Ishikawa (cell line): ENCODE data around the gene SLC8A1.

Experiments
- CEBPB ChIP-seq: IDR thresholded peaks from 2 replicates; pipeline ENCODE4 v1.6.1; 2012
- CREB1 ChIP-seq: IDR thresholded peaks from 2 replicates; pipeline ENCODE4 v1.6.1; 2012; ENCODE audit warnings: low read depth
- EGR1 ChIP-seq: IDR thresholded peaks from 2 replicates; pipeline ENCODE4 v1.6.1; 2012
- EP300 ChIP-seq: IDR thresholded peaks from 2 replicates; pipeline ENCODE4 v1.6.1; 2012; ENCODE audit warnings: borderline replicate concordance
- FOXM1 ChIP-seq: IDR thresholded peaks from 2 replicates; pipeline ENCODE4 v1.6.1; 2012; ENCODE audit warnings: low read depth, borderline replicate concordance
- NFIC ChIP-seq: IDR thresholded peaks from 2 replicates; pipeline ENCODE4 v1.6.1; 2012
- RAD21 ChIP-seq: IDR thresholded peaks from 2 replicates; pipeline ENCODE4 v1.6.1; 2012; ENCODE audit warnings: low read depth
- TAF1 ChIP-seq: IDR thresholded peaks from 2 replicates; pipeline ENCODE4 v1.6.1; 2012; ENCODE audit warnings: low read depth, mild to moderate bottlenecking
- TCF12 ChIP-seq: IDR thresholded peaks from 2 replicates; pipeline ENCODE4 v1.6.1; 2012; ENCODE audit warnings: low read depth
- TEAD4 ChIP-seq: IDR thresholded peaks from 2 replicates; pipeline ENCODE4 v1.6.1; 2012
- YY1 ChIP-seq: IDR thresholded peaks from 2 replicates; pipeline ENCODE4 v1.6.1; 2012; ENCODE audit warnings: low read depth
- ZBTB7A ChIP-seq: IDR thresholded peaks from 2 replicates; pipeline ENCODE4 v1.6.1; 2012; ENCODE audit warnings: low read depth
- TF ChIP-seq, protein P1 (sequence below): IDR thresholded peaks from 2 replicates; pipeline ENCODE4 v1.6.1; 2012
- TF ChIP-seq, protein P2 (sequence below): IDR thresholded peaks from 2 replicates; pipeline ENCODE4 v1.6.1; 2012
- TF ChIP-seq, protein P3 (sequence below): IDR thresholded peaks from 2 replicates; pipeline ENCODE4 v1.6.1; 2012; ENCODE audit warnings: low read depth, mild to moderate bottlenecking

SLC8A1 gene

DNA sequence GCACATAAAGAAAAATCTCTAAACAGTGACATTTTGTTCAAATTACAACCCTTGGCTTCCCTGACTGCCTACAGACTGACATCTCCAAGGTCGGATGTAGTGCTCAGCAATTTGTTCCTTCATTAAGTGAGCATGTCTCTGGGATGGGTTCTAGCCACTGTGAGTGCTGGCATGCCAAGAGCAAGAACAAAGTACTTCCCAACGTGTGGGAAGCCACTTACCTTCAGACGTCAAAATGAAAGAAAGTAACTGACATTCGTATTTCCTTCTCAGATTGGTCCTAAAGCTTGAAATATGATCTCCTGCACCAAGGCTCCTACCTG is 193.8 kb downstream of the SLC8A1 start:
- no peak for TF ChIP-seq CEBPB
- TF ChIP-seq FOXM1 = no peak
- no peak for TF ChIP-seq CREB1
- TF ChIP-seq EGR1 = no peak
- TF ChIP-seq, protein P1, sequence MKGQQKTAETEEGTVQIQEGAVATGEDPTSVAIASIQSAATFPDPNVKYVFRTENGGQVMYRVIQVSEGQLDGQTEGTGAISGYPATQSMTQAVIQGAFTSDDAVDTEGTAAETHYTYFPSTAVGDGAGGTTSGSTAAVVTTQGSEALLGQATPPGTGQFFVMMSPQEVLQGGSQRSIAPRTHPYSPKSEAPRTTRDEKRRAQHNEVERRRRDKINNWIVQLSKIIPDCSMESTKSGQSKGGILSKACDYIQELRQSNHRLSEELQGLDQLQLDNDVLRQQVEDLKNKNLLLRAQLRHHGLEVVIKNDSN = no peak
- no peak for TF ChIP-seq TAF1
- TF ChIP-seq NFIC = no peak
- no peak for TF ChIP-seq YY1
- no peak for TF ChIP-seq RAD21
- no peak for TF ChIP-seq ZBTB7A
- TF ChIP-seq, protein P2, sequence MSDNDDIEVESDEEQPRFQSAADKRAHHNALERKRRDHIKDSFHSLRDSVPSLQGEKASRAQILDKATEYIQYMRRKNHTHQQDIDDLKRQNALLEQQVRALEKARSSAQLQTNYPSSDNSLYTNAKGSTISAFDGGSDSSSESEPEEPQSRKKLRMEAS = no peak
- TF ChIP-seq, protein P3, sequence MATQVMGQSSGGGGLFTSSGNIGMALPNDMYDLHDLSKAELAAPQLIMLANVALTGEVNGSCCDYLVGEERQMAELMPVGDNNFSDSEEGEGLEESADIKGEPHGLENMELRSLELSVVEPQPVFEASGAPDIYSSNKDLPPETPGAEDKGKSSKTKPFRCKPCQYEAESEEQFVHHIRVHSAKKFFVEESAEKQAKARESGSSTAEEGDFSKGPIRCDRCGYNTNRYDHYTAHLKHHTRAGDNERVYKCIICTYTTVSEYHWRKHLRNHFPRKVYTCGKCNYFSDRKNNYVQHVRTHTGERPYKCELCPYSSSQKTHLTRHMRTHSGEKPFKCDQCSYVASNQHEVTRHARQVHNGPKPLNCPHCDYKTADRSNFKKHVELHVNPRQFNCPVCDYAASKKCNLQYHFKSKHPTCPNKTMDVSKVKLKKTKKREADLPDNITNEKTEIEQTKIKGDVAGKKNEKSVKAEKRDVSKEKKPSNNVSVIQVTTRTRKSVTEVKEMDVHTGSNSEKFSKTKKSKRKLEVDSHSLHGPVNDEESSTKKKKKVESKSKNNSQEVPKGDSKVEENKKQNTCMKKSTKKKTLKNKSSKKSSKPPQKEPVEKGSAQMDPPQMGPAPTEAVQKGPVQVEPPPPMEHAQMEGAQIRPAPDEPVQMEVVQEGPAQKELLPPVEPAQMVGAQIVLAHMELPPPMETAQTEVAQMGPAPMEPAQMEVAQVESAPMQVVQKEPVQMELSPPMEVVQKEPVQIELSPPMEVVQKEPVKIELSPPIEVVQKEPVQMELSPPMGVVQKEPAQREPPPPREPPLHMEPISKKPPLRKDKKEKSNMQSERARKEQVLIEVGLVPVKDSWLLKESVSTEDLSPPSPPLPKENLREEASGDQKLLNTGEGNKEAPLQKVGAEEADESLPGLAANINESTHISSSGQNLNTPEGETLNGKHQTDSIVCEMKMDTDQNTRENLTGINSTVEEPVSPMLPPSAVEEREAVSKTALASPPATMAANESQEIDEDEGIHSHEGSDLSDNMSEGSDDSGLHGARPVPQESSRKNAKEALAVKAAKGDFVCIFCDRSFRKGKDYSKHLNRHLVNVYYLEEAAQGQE = no peak

DNA sequence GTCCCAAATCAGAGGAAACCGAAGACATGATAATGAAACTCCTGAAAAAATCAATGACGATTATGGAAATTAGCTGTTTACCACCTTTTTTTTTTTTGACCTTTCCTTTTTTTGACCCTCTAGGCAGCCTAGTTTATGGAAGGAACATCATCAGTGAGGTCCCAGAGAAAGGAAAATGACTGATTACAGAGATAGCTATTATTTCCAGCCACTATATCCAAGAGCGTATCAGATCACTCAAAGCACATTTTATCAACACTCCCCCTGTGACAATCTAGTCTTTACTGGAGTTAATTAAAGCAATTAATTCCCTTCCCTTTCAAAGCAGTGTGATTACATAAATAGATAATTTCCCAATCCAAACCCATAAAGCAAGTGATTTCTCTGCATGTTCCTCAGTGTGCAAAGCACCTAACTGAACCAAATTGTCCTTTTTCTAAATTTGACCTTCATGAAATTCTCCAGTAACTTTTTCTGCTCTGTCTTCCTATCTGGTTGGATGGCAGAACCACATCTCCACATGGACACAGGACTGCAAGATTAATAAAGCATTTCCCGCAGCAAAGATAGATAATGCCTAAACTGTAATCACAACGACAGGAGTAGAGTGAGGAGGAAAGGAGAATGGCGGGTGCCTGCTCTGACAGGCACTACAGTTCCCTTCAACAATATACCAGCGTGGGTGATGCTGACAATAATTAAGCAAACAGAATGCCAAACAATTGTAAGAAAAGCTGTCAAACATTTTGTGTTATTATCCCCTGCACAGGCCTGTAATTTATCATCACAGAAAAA is 194.4 kb downstream of the SLC8A1 start:
- TF ChIP-seq TAF1 (no peak), EGR1 (no peak), RAD21 (no peak), TEAD4 (no peak), EP300 (no peak), TCF12 (no peak), CREB1 (no peak), YY1 (no peak), FOXM1 (no peak), NFIC (no peak), ZBTB7A (no peak), CEBPB (no peak)
- TF ChIP-seq, protein P3 = no peak
- TF ChIP-seq, protein P2 = no peak
- TF ChIP-seq, protein P1 = no peak

DNA sequence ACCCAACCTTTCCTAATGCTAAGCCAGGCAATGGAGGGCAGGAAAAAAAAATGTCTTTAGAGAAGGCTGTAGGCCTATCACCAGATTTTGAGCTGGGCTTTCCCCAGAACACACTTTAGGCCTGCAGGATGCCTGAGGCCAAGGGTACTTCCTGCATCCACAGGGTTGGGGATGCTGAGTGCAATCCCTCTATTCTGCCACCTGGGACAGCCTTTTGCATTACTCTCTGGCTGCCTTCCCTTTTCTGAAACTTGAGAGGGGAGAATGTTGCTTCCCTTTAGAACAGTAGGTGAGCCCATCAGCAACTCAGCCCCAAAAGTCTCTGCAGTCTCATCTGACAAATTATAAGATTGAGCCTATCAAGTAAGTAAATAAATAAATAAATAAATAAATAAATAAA is 195.2 kb downstream of the SLC8A1 start:
- TF ChIP-seq YY1 = no peak
- TF ChIP-seq, protein P1 = no peak
- no peak for TF ChIP-seq ZBTB7A
- TF ChIP-seq CEBPB = no peak
- no peak for TF ChIP-seq CREB1
- TF ChIP-seq, protein P2 = no peak
- no peak for TF ChIP-seq RAD21
- TF ChIP-seq TEAD4 = no peak
- TF ChIP-seq TCF12 = no peak
- TF ChIP-seq, protein P3 = no peak
- no peak for TF ChIP-seq EP300
- no peak for TF ChIP-seq FOXM1
- TF ChIP-seq TAF1 = no peak
- TF ChIP-seq EGR1 = no peak
- no peak for TF ChIP-seq NFIC

DNA sequence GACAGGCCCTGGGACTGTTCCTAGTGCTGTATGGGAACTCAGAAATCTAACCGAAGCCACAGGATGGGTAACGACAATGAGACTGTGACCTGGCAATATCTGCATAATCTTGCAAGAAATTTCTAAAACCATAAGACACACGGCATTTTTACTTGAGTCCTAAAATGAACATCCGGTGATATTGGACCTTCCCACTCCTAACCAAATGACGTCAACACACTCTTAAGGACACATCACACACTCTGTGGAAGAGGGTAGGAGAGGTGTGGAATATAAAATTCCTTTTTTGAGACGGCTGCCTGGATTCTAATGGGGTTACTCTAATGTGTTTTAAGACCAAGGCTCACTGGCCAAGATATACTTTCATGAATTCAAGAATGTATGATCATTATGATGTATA is 195.9 kb downstream of the SLC8A1 start:
- TF ChIP-seq, protein P2 = no peak
- TF ChIP-seq RAD21 (no peak), TAF1 (no peak), CEBPB (no peak), EGR1 (no peak), TEAD4 (no peak), EP300 (no peak), YY1 (no peak), FOXM1 (no peak), CREB1 (no peak), NFIC (no peak), ZBTB7A (no peak), TCF12 (no peak)
- TF ChIP-seq, protein P1 = no peak
- TF ChIP-seq, protein P3 = no peak
